Natural killer cell (primary cell): ENCODE results near the gene GLI3. TPM values are rescaled to one million over a fixed set of nuclear protein-coding genes. Genes with fewer than 3 reads are reported as not detected.

Experiments
- ATAC-seq, 3 donors: fragments of 150-1000 bp in 2 of 3; fragments of 200-7000 bp in 1 of 3; cut with Tn5 transposase; 1 replicate in 1 of 3; 2 replicates in 2 of 3; pipeline ENCODE4 v1.10.0; 2021; ENCODE audit warnings: mild to moderate bottlenecking in 2 of 3, moderate library complexity in 2 of 3
- DNase-seq, 2 donors: peaks; one replicate each; pipeline versions ENCODE4 v3.0.0 to v3.0.0-alpha.2; 2013 to 2021; ENCODE audit warnings: mixed read lengths in 1 of 2
- H3K27ac ChIP-seq: one replicate; pipeline ENCODE4 v1.5.1; 2013; ENCODE audit warnings: mild to moderate bottlenecking, low read length
- H3K27me3 ChIP-seq: one replicate; pipeline ENCODE4 v1.6.1; 2013; ENCODE audit warnings: low read length; ENCODE audit not compliant: control insufficient read depth, insufficient read depth
- H3K36me3 ChIP-seq: one replicate; pipeline ENCODE4 v1.6.1; 2013; ENCODE audit warnings: low read length; ENCODE audit not compliant: control insufficient read depth, insufficient read depth
- H3K4me1 ChIP-seq: one replicate; pipeline ENCODE4 v1.6.1; 2013; ENCODE audit warnings: low read length; ENCODE audit not compliant: control insufficient read depth, insufficient read depth
- H3K4me3 ChIP-seq: one replicate; pipeline ENCODE4 v1.5.1; 2013; ENCODE audit warnings: low read length
- H3K9me3 ChIP-seq: one replicate; pipeline ENCODE4 v1.6.1; 2013; ENCODE audit warnings: low read length; ENCODE audit not compliant: control insufficient read depth, insufficient read depth
- H3K27ac Mint-ChIP-seq, 2 donors: one replicate each; pipeline ENCODE4 v1.8.0; 2022; ENCODE audit warnings: mild to moderate bottlenecking in 2 of 2, mixed read lengths in 2 of 2, moderate library complexity in 1 of 2
- H3K27me3 Mint-ChIP-seq, 2 donors: one replicate each; pipeline ENCODE4 v1.8.0; 2022; ENCODE audit warnings: low read depth in 2 of 2, mixed read lengths in 2 of 2
- H3K36me3 Mint-ChIP-seq: one replicate; pipeline ENCODE4 v1.8.0; 2022; ENCODE audit warnings: mixed read lengths
- H3K4me1 Mint-ChIP-seq, 2 donors: one replicate each; pipeline ENCODE4 v1.8.0; 2022; ENCODE audit warnings: mixed read lengths in 2 of 2
- H3K4me3 Mint-ChIP-seq: one replicate; pipeline ENCODE4 v1.8.0; 2022; ENCODE audit warnings: mild to moderate bottlenecking, moderate library complexity, mixed read lengths
- H3K9me3 Mint-ChIP-seq, 2 donors: one replicate each; pipeline ENCODE4 v1.8.0; 2022; ENCODE audit warnings: mixed read lengths in 2 of 2
- WGBS: methylation state at CpG from one replicate; pipeline ENCODE4 v1.1.7; 2013; ENCODE audit warnings: missing lambda C conversion rate; ENCODE audit not compliant: insufficient coverage; 5-methylcytosine and 5-hydroxymethylcytosine counted together
- intact Hi-C: fragments of 100-400 bp; cut with micrococcal nuclease; formaldehyde crosslinking; loops from one replicate; pipeline ENCODE4 v1.14.2; 2022
- total RNA-seq, 4 donors: library from RNA; stranded (reverse); fragments of 120-200 nt in 1 of 4; gene quantifications; one replicate each; pipeline versions ENCODE4 v1.2.3 to v1.2.4, GENCODE V29; 2013 to 2022
- TF ChIP-seq, protein P1 (sequence below): fragments of 200-600 bp; IDR thresholded peaks from one replicate; pipeline ENCODE4 v1.8.0; 2022; ENCODE audit warnings: antibody characterized with exemption

Gene GLI3
- total RNA-seq, 3 donors from 2014 or later (not counting 1 experiment from before 2014, with no cell fraction given) = 2.9 to 4.7 (median 3.1) TPM

DNA sequence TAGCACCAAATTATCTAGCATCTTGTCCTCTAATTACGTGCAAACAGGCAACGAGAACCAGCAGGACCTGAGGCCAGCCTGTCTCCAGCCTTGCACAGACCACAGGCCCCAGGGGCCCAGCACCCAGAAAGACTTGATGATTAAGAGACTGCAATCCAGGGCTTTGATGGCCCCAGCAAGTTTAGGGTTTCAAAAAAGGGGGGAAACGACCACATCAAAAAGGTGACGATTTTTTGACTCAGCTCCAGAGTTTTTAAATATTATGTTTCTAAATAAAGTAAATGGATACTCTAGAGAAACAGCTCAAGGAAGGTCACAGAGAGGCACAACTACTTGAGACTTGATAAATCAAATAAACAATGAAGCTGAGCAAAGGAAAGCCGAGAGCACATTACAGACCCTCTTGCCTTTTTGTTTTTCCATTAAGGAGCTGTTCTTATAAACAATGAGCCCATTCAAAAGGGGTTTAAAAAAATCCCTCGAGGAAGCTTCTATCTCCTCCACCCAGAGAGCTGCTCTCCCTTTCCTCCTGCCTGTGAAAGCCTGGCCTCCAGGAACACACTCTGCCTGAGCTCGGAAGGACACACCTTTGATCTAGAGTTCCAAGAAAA, 44.1 kb downstream of the GLI3 start:
- 31% methylated on average over 6 of the region's 7 CpGs for WGBS
- H3K4me1 ChIP-seq = no peaks in the 10 kb centered on the region
- no peaks in the 10 kb centered on the region for H3K27me3 Mint-ChIP-seq
- no peak for DNase-seq
- intact Hi-C loops = no loop called here
- H3K4me1 Mint-ChIP-seq = peaks cover 7 to 9% of the 10 kb centered on the region in 2 donors
- no peak overlapping the region for H3K27ac Mint-ChIP-seq
- no peak overlapping the region for H3K4me3 ChIP-seq
- H3K36me3 Mint-ChIP-seq = no peaks in the 10 kb centered on the region
- H3K27me3 ChIP-seq = no peaks in the 10 kb centered on the region
- H3K9me3 Mint-ChIP-seq = no peaks in the 10 kb centered on the region
- ATAC-seq = no peak
- TF ChIP-seq, protein P1, sequence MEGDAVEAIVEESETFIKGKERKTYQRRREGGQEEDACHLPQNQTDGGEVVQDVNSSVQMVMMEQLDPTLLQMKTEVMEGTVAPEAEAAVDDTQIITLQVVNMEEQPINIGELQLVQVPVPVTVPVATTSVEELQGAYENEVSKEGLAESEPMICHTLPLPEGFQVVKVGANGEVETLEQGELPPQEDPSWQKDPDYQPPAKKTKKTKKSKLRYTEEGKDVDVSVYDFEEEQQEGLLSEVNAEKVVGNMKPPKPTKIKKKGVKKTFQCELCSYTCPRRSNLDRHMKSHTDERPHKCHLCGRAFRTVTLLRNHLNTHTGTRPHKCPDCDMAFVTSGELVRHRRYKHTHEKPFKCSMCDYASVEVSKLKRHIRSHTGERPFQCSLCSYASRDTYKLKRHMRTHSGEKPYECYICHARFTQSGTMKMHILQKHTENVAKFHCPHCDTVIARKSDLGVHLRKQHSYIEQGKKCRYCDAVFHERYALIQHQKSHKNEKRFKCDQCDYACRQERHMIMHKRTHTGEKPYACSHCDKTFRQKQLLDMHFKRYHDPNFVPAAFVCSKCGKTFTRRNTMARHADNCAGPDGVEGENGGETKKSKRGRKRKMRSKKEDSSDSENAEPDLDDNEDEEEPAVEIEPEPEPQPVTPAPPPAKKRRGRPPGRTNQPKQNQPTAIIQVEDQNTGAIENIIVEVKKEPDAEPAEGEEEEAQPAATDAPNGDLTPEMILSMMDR = no peak
- no peak overlapping the region for H3K4me3 Mint-ChIP-seq
- no peaks in the 10 kb centered on the region for H3K36me3 ChIP-seq
- no peak overlapping the region for H3K27ac ChIP-seq
- H3K9me3 ChIP-seq = no peaks in the 10 kb centered on the region

GRCh38 chr7:42192066-42192465, 44.9 kb downstream of the GLI3 start:
- Histone ChIP-seq H3K4me1 (no peaks in the 10 kb centered on the region), H3K36me3 (no peaks in the 10 kb centered on the region), H3K9me3 (no peaks in the 10 kb centered on the region), H3K27me3 (no peaks in the 10 kb centered on the region), H3K4me3 (no peak overlapping the region), H3K27ac (no peak overlapping the region)
- Mint-ChIP-seq H3K4me3 (no peak overlapping the region), H3K4me1 (peaks cover 7 to 9% of the 10 kb centered on the region in 2 donors), H3K36me3 (no peaks in the 10 kb centered on the region), H3K9me3 (no peaks in the 10 kb centered on the region), H3K27me3 (no peaks in the 10 kb centered on the region), H3K27ac (no peak overlapping the region)
- 80% methylated on average over 1 of the region's 3 CpGs for WGBS
- intact Hi-C loops = no loop called here
- ATAC-seq = no peak
- TF ChIP-seq, protein P1 = no peak
- no peak for DNase-seq

DNA sequence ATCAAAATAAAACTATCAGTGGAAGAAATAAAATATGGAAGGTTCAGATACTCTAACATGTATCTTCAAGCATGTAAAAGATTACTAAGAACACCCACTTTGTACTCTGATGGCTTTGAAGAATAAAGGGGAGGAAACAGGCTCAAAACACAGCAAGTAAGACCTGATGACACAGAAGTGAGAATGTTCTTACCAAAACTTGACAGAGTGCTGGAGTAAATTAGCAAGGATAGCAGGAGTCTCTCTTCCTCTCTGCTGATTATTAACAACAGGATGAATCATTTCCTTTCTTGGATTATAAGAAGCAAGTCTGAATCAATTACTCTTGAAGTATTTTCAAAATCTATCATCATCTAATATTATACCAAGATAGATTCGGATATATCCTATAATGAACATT, 47.5 kb downstream of the GLI3 start:
- Mint-ChIP-seq H3K36me3 (no peaks in the 10 kb centered on the region), H3K27ac (no peak overlapping the region), H3K9me3 (no peaks in the 10 kb centered on the region), H3K4me1 (peaks cover 7 to 9% of the 10 kb centered on the region in 2 donors), H3K4me3 (no peak overlapping the region), H3K27me3 (peaks cover 0 to 2% of the 10 kb centered on the region in 2 donors)
- H3K27ac ChIP-seq = no peak overlapping the region
- intact Hi-C loops = no loop called here
- no peaks in the 10 kb centered on the region for H3K27me3 ChIP-seq
- 100% methylated on average over 1 of the region's 1 CpG for WGBS
- H3K36me3 ChIP-seq = no peaks in the 10 kb centered on the region
- no peak for DNase-seq
- no peak overlapping the region for H3K4me3 ChIP-seq
- no peak for ATAC-seq
- no peaks in the 10 kb centered on the region for H3K9me3 ChIP-seq
- TF ChIP-seq, protein P1 = no peak
- no peaks in the 10 kb centered on the region for H3K4me1 ChIP-seq

DNA sequence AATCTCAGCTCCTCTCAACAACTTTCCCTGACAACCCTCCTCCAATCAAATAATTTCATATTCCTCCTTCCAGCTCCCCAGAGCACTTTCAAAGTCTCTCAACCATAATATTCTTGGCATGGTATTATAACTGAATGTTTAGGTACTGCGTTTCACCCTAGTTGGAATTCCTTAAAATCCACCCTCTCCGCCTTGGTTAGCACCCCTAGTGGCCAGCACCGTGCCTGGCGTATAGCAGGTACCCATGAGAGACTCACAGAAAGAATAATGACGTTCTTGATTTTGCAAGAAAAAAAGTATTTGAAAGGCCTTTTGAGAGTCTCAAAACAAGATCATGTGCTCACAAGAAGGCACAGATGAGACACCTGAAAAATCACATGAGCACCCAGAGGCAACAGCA, 50.9 kb downstream of the GLI3 start:
- DNase-seq (no peak), ATAC-seq (no peak)
- H3K4me1 Mint-ChIP-seq = no peaks in the 10 kb centered on the region
- no peaks in the 10 kb centered on the region for H3K36me3 Mint-ChIP-seq
- no peaks in the 10 kb centered on the region for H3K9me3 Mint-ChIP-seq
- H3K27ac Mint-ChIP-seq = no peak overlapping the region
- H3K4me3 ChIP-seq = no peak overlapping the region
- H3K9me3 ChIP-seq = no peaks in the 10 kb centered on the region
- H3K27me3 ChIP-seq = no peaks in the 10 kb centered on the region
- TF ChIP-seq, protein P1 = no peak
- intact Hi-C loops = no loop called here
- H3K27ac ChIP-seq = no peak overlapping the region
- no peaks in the 10 kb centered on the region for H3K36me3 ChIP-seq
- no peaks in the 10 kb centered on the region for H3K4me1 ChIP-seq
- 82% methylated on average over 5 of the region's 5 CpGs for WGBS
- H3K4me3 Mint-ChIP-seq = no peak overlapping the region
- H3K27me3 Mint-ChIP-seq = peaks cover 0 to 2% of the 10 kb centered on the region in 2 donors
